H1 (cell line): ENCODE data around the gene OR1K1. TPM values are rescaled to one million over a fixed set of nuclear protein-coding genes. Genes with fewer than 3 reads are reported as not detected.

ENCODE experiments used
- CTCF ChIA-PET: fragments of 300-600 bp; sonication (Branson Sonifier 250); formaldehyde crosslinking; loops from one replicate; lab custom pipeline; 2021; ENCODE audit not compliant: partially characterized antibody; lab: Charles Lee
- POLR2A ChIA-PET: fragments of 300-600 bp; sonication (Branson Sonifier 250); formaldehyde crosslinking; loops from one replicate; lab custom pipeline; 2021; ENCODE audit warnings: inconsistent platforms; ENCODE audit not compliant: partially characterized antibody; lab: Charles Lee
- DNase-seq, 2 experiments: peaks; one replicate each; pipeline versions ENCODE4 v3.0.0 to v3.0.0-alpha.2; 2010 to 2022; ENCODE audit warnings: low spot score in 2 of 2, low read depth in 1 of 2, mixed read lengths in 1 of 2
- FAIRE-seq: peaks from 2 replicates; lab custom pipeline; 2011; peaks lifted over from hg19 to GRCh38; lab: Jason Lieb, UNC
- H2AFZ ChIP-seq: 2 replicates; pipeline ENCODE4 v1.8.1; 2012; ENCODE audit warnings: low read length, inconsistent platforms
- H2AK5ac ChIP-seq: 2 replicates; pipeline ENCODE4 v1.6.1; 2013; ENCODE audit warnings: low read depth, low read length
- H2BK120ac ChIP-seq: replicated peaks from 2 replicates; pipeline ENCODE3; 2013; ENCODE audit warnings: low read depth, low read length, inconsistent platforms
- H2BK12ac ChIP-seq: 2 replicates; pipeline ENCODE4 v1.6.1; 2013; ENCODE audit warnings: low read depth, low read length
- H2BK15ac ChIP-seq: 2 replicates; pipeline ENCODE4 v1.6.1; 2013; ENCODE audit warnings: low read length
- H2BK20ac ChIP-seq: 2 replicates; pipeline ENCODE4 v1.6.1; 2013; ENCODE audit warnings: low read length
- H2BK5ac ChIP-seq: 2 replicates; pipeline ENCODE4 v1.6.1; 2013; ENCODE audit warnings: low read depth, low read length
- H3K14ac ChIP-seq: 2 replicates; pipeline ENCODE4 v1.6.1; 2013; ENCODE audit warnings: inconsistent platforms; ENCODE audit not compliant: insufficient read length
- H3K18ac ChIP-seq: 2 replicates; pipeline ENCODE4 v1.6.1; 2013; ENCODE audit warnings: low read length; ENCODE audit errors: extremely low read depth
- H3K23ac ChIP-seq: 2 replicates; pipeline ENCODE4 v1.6.1; 2013; ENCODE audit warnings: inconsistent platforms; ENCODE audit not compliant: insufficient read length
- H3K23me2 ChIP-seq: 2 replicates; pipeline ENCODE4 v1.6.1; 2013; ENCODE audit warnings: low read depth, low read length
- H3K27ac ChIP-seq: 2 replicates; pipeline ENCODE4 v1.6.1; 2011; ENCODE audit warnings: low read depth, low read length, inconsistent platforms
- H3K27me3 ChIP-seq, 4 experiments: replicated peaks in 1 of 4; 1 replicate in 1 of 4; 2 replicates in 3 of 4; pipeline versions ENCODE4 v1.6.1 to v1.8.1; 2011 to 2013; ENCODE audit warnings: low read length in 3 of 4, mild to moderate bottlenecking in 3 of 4, inconsistent platforms in 2 of 4, mixed read lengths in 2 of 4, moderate library complexity in 1 of 4; ENCODE audit not compliant: control insufficient read depth in 3 of 4, insufficient read depth in 3 of 4; ENCODE audit errors: extremely low read depth in 1 of 4
- H3K36me3 ChIP-seq, 4 experiments: 2 replicates each; pipeline versions ENCODE4 v1.6.1 to v1.8.1; 2011 to 2013; ENCODE audit warnings: mild to moderate bottlenecking in 4 of 4, low read length in 3 of 4, moderate library complexity in 2 of 4, control low read depth in 1 of 4, inconsistent platforms in 1 of 4; ENCODE audit not compliant: insufficient read depth in 4 of 4, control insufficient read depth in 2 of 4
- H3K4ac ChIP-seq: replicated peaks from 2 replicates; pipeline ENCODE3; 2013; ENCODE audit warnings: low read length, low read depth, mixed read lengths, inconsistent platforms; ENCODE audit not compliant: insufficient read length
- H3K4me1 ChIP-seq, 4 experiments: replicated peaks in 1 of 4; 1 replicate in 1 of 4; 2 replicates in 3 of 4; pipeline versions ENCODE4 v1.6.1 to v1.8.1; 2011 to 2013; ENCODE audit warnings: low read length in 3 of 4, inconsistent platforms in 2 of 4, mixed read lengths in 1 of 4; ENCODE audit not compliant: insufficient read depth in 4 of 4, control insufficient read depth in 3 of 4
- H3K4me2 ChIP-seq, 2 experiments: 2 replicates each; pipeline versions ENCODE4 v1.6.1 to v1.8.1; 2011 to 2013; ENCODE audit warnings: low read depth in 2 of 2, low read length in 2 of 2, control low read depth in 1 of 2, inconsistent platforms in 1 of 2, mild to moderate bottlenecking in 1 of 2; ENCODE audit not compliant: insufficient read depth in 1 of 2
- H3K4me3 ChIP-seq, 4 experiments: fragments of 200-600, 300-600 bp in 1 of 4; sonication (generic), shearing (Covaris generic), sonication (Bioruptor Twin) in 1 of 4; 2 replicates each; pipeline versions ENCODE4 v1.5.1 to v1.8.1; 2011 to 2016; ENCODE audit warnings: low read length in 4 of 4, low read depth in 3 of 4, control low read depth in 2 of 4, inconsistent platforms in 2 of 4, mild to moderate bottlenecking in 2 of 4, mixed read lengths in 1 of 4, moderate library complexity in 1 of 4; ENCODE audit not compliant: insufficient read depth in 2 of 4; ENCODE audit errors: extremely low read depth in 1 of 4
- H3K56ac ChIP-seq: replicated peaks from 2 replicates; pipeline ENCODE3; 2013; ENCODE audit warnings: low read depth, mild to moderate bottlenecking, mixed read lengths, low read length, inconsistent platforms; ENCODE audit not compliant: insufficient read length
- H3K79me1 ChIP-seq: 2 replicates; pipeline ENCODE4 v1.6.1; 2013; ENCODE audit warnings: low read depth, low read length, control low read depth
- H3K79me2 ChIP-seq, 2 experiments: 2 replicates each; pipeline versions ENCODE4 v1.6.1 to v1.8.1; 2012 to 2013; ENCODE audit warnings: low read length in 2 of 2, mild to moderate bottlenecking in 2 of 2, inconsistent platforms in 1 of 2; ENCODE audit not compliant: insufficient read depth in 2 of 2, control insufficient read depth in 1 of 2
- H3K9ac ChIP-seq, 4 experiments: replicated peaks in 1 of 4; 1 replicate in 1 of 4; 2 replicates in 3 of 4; pipeline versions ENCODE4 v1.6.1 to v1.8.1; 2011 to 2013; ENCODE audit warnings: low read depth in 3 of 4, low read length in 3 of 4, control low read depth in 2 of 4, mild to moderate bottlenecking in 2 of 4, moderate library complexity in 2 of 4, inconsistent platforms in 1 of 4; ENCODE audit errors: extremely low read depth in 1 of 4
- H3K9me3 ChIP-seq, 2 experiments: 2 replicates each; pipeline versions ENCODE4 v1.6.1 to v1.8.1; 2012 to 2013; ENCODE audit warnings: mild to moderate bottlenecking in 2 of 2, moderate library complexity in 2 of 2, control low read depth in 1 of 2, inconsistent platforms in 1 of 2, low read depth in 1 of 2, low read length in 1 of 2, mixed read lengths in 1 of 2; ENCODE audit not compliant: insufficient read depth in 2 of 2
- H4K20me1 ChIP-seq, 2 experiments: replicated peaks in 1 of 2; 2 replicates each; pipeline versions ENCODE3 to v1.8.1; 2011 to 2013; ENCODE audit warnings: inconsistent platforms in 2 of 2, low read length in 2 of 2, mild to moderate bottlenecking in 1 of 2; ENCODE audit not compliant: insufficient read depth in 2 of 2, control insufficient read depth in 1 of 2
- H4K5ac ChIP-seq: 2 replicates; pipeline ENCODE4 v1.6.1; 2013; ENCODE audit warnings: low read length, low read depth, mixed read lengths, inconsistent platforms; ENCODE audit not compliant: insufficient read length
- H4K8ac ChIP-seq: 2 replicates; pipeline ENCODE4 v1.8.0; 2013; ENCODE audit warnings: mild to moderate bottlenecking, moderate library complexity, low read length, inconsistent platforms; ENCODE audit not compliant: insufficient read depth; ENCODE audit errors: extremely low read depth
- H4K91ac ChIP-seq: replicated peaks from 2 replicates; pipeline ENCODE3; 2013; ENCODE audit warnings: low read length, mixed read lengths, inconsistent platforms; ENCODE audit not compliant: insufficient read length
- BRCA1 ChIP-seq: IDR thresholded peaks from 2 replicates; pipeline ENCODE4 v1.6.1; 2012; ENCODE audit warnings: low read depth, low read length, improper control_type of control experiment
- CHD2 ChIP-seq: IDR thresholded peaks from 2 replicates; pipeline ENCODE4 v1.6.1; 2012; ENCODE audit warnings: low read length, improper control_type of control experiment
- CREB1 ChIP-seq: IDR thresholded peaks from 2 replicates; pipeline ENCODE4 v1.6.1; 2012; ENCODE audit warnings: inconsistent platforms
- NRF1 ChIP-seq: IDR thresholded peaks from 2 replicates; pipeline ENCODE4 v1.6.1; 2011; ENCODE audit warnings: mild to moderate bottlenecking, low read depth, low read length, improper control_type of control experiment
- POLR2AphosphoS5 ChIP-seq: IDR thresholded peaks from 2 replicates; pipeline ENCODE4 v1.6.1; 2011; ENCODE audit warnings: low read depth, low read length
- RBBP5 ChIP-seq: IDR thresholded peaks from 2 replicates; pipeline ENCODE4 v1.7.1; 2012; ENCODE audit warnings: low read depth, mild to moderate bottlenecking, inconsistent platforms, low read length, moderate library complexity, borderline replicate concordance
- RFX5 ChIP-seq: IDR thresholded peaks from 2 replicates; pipeline ENCODE4 v1.6.1; 2011; ENCODE audit warnings: low read depth, low read length, improper control_type of control experiment, borderline replicate concordance
- RXRA ChIP-seq: IDR thresholded peaks from 2 replicates; pipeline ENCODE4 v1.6.1; 2011; ENCODE audit warnings: low read depth, mild to moderate bottlenecking, low read length, moderate library complexity; ENCODE audit not compliant: insufficient read depth
- SIX5 ChIP-seq: IDR thresholded peaks from 2 replicates; pipeline ENCODE4 v1.6.1; 2011; ENCODE audit warnings: mild to moderate bottlenecking, low read depth, low read length
- SP1 ChIP-seq: IDR thresholded peaks from 2 replicates; pipeline ENCODE4 v1.6.1; 2011; ENCODE audit warnings: low read depth, low read length
- SP4 ChIP-seq: IDR thresholded peaks from 2 replicates; pipeline ENCODE4 v1.6.1; 2012; ENCODE audit warnings: low read length, inconsistent platforms
- ZNF274 ChIP-seq: IDR thresholded peaks from 2 replicates; pipeline ENCODE4 v1.7.0; 2012; ENCODE audit warnings: low read length, borderline replicate concordance; ENCODE audit errors: extremely low read depth
- WGBS, 2 experiments: shearing (Covaris generic) in 1 of 2; methylation state at CpG; one replicate each; pipeline versions ENCODE4 v1.1.6 to v1.1.7; 2013 to 2015; ENCODE audit warnings: low lambda C conversion rate in 2 of 2, mixed read lengths in 2 of 2, inconsistent platforms in 1 of 2, low coverage in 1 of 2, missing lambda C conversion rate in 1 of 2; ENCODE audit not compliant: insufficient replicate concordance in 2 of 2, insufficient coverage in 1 of 2, insufficient read length in 1 of 2; ENCODE audit errors: extremely low coverage in 1 of 2, missing lambda C conversion rate in 1 of 2; 5-methylcytosine and 5-hydroxymethylcytosine counted together
- polyA plus RNA-seq, 7 experiments: library from polyadenylated mRNA; depleted of rRNA in 3 of 7; stranded (reverse) in 5 of 7; unstranded in 2 of 7; fragments of >200 nt in 5 of 7; fragments of 200-250 nt in 2 of 7; gene quantifications; 1 replicate in 5 of 7; 2 replicates in 1 of 7; 4 replicates in 1 of 7; pipeline versions ENCODE4 v1.2.1 to v1.2.3, GENCODE V29; 2011 to 2013; ENCODE audit warnings: missing spikeins in 2 of 7, mixed read lengths in 2 of 7
- total RNA-seq: library from RNA; stranded (reverse); fragmentation: NEBNext Ultra II Directional; extraction: Animal tissue kit (Norgen Biotek cat#: 25700); gene quantifications from 2 replicates; pipeline ENCODE4 v1.2.1, GENCODE V29; 2021
- TF ChIP-seq, protein P1 (sequence below), 3 experiments: IDR thresholded peaks; 1 replicate in 2 of 3; 2 replicates in 1 of 3; pipeline versions ENCODE4 v1.5.1 to v1.6.1; 2011; ENCODE audit warnings: low read length in 3 of 3, mild to moderate bottlenecking in 3 of 3, inconsistent platforms in 2 of 3, low read depth in 1 of 3, moderate library complexity in 1 of 3; ENCODE audit not compliant: insufficient read depth in 1 of 3; ENCODE audit errors: control extremely low read depth in 1 of 3

Gene OR1K1
- total and polyA plus RNA-seq, 2 of the 8 experiments (the other 6 are each of a cell fraction or from before 2014, with no cell fraction given) = not detected

DNA sequence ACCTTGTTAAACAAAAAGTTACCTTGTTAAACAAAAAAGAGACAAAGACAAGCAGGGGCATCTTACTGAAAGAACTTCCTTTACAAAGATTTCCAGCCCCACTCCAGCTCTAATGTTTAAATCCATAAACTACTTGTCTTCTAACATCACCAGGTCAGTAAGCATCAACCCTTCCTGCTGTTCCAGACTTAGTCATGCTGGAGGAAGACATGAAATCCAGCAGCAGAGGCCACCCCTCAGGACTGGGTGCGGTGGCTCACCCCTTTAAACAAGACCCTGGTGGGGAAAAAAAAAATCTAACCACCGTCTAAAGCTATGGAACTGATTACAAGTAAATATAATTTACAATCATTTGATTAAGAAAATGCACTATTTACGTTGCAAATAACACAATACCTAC is 19.4 kb downstream of the OR1K1 start:
- Histone ChIP-seq H3K79me2 (peaks cover 0 to 7% of the 10 kb centered on the region in 2 experiments; a peak in 2 of 4 replicates), H3K9me3 (no peaks in the 10 kb centered on the region), H3K79me1 (no peaks in the 10 kb centered on the region), H4K8ac (no peak overlapping the region), H3K36me3 (peaks cover 10 to 45% (median 30%) of the 10 kb centered on the region in 4 experiments), H3K4me3 (no peak overlapping the region), H3K27me3 (no peaks in the 10 kb centered on the region), H3K14ac (no peak overlapping the region), H3K18ac (no peak overlapping the region), H3K56ac (no peak overlapping the region), H2BK120ac (no peak overlapping the region), H3K23me2 (no peaks in the 10 kb centered on the region), H2BK15ac (no peak overlapping the region), H3K4me2 (no peak overlapping the region), H3K23ac (no peak overlapping the region), H4K5ac (no peak overlapping the region), H2AFZ (no peak overlapping the region), H2BK20ac (no peak overlapping the region), H3K9ac (no peak overlapping the region), H3K27ac (no peak overlapping the region), H2AK5ac (no peak overlapping the region), H2BK12ac (no peak overlapping the region), H4K91ac (no peak overlapping the region), H2BK5ac (no peak overlapping the region), H3K4me1 (no peaks in the 10 kb centered on the region), H3K4ac (no peak overlapping the region), H4K20me1 (peaks cover 6 to 10% of the 10 kb centered on the region in 2 experiments)
- POLR2A ChIA-PET = no interaction called here
- FAIRE-seq (no peak), DNase-seq (no peak)
- CTCF ChIA-PET = interaction anchor here (0.6 to 1.8 kb wide), 3 partner anchors 9 to 16 kb away, joined by 3 to 12 read pairs (median 7); no protein-coding TSS in a partner anchor
- WGBS, 2 experiments = 89% methylated on average over 3 of the region's 3 CpGs; no CpG with 5 or more reads in 1 of the 2 experiments
- TF ChIP-seq, protein P1, sequence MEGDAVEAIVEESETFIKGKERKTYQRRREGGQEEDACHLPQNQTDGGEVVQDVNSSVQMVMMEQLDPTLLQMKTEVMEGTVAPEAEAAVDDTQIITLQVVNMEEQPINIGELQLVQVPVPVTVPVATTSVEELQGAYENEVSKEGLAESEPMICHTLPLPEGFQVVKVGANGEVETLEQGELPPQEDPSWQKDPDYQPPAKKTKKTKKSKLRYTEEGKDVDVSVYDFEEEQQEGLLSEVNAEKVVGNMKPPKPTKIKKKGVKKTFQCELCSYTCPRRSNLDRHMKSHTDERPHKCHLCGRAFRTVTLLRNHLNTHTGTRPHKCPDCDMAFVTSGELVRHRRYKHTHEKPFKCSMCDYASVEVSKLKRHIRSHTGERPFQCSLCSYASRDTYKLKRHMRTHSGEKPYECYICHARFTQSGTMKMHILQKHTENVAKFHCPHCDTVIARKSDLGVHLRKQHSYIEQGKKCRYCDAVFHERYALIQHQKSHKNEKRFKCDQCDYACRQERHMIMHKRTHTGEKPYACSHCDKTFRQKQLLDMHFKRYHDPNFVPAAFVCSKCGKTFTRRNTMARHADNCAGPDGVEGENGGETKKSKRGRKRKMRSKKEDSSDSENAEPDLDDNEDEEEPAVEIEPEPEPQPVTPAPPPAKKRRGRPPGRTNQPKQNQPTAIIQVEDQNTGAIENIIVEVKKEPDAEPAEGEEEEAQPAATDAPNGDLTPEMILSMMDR (IDR thresholded peaks at IDR 0.05; ENCODE audit: control extremely low read depth in 1 of 3, insufficient read depth in 1 of 3, low read depth in 1 of 3, low read length in 3 of 3) = no peak
- TF ChIP-seq BRCA1 (no peak), NRF1 (no peak), RXRA (no peak), SP1 (no peak), CREB1 (no peak), RBBP5 (no peak), POLR2AphosphoS5 (no peak), CHD2 (no peak), SP4 (no peak), ZNF274 (no peak), SIX5 (no peak), RFX5 (no peak)
